Neuronal stem cell (in vitro differentiated cells): Measurements from ENCODE around the gene TENT4B.
A peak's percentile ranks its signal among the peaks of the same experiment; 100 is the strongest.

Source experiments
- DNase-seq: peaks from one replicate; pipeline ENCODE4 v3.0.0-alpha.2; 2013; ENCODE audit warnings: low spot score
- H2AFZ ChIP-seq: one replicate; pipeline ENCODE4 v1.6.1; 2013; ENCODE audit warnings: mild to moderate bottlenecking, low read length, inconsistent platforms
- H2AK5ac ChIP-seq: 2 replicates; pipeline ENCODE4 v1.6.1; 2013; ENCODE audit warnings: low read depth, mild to moderate bottlenecking, inconsistent platforms, low read length, moderate library complexity, mixed read lengths
- H2BK120ac ChIP-seq: 2 replicates; pipeline ENCODE4 v1.6.1; 2013; ENCODE audit warnings: low read depth, mild to moderate bottlenecking, inconsistent platforms, low read length, moderate library complexity, mixed read lengths
- H2BK12ac ChIP-seq: one replicate; pipeline ENCODE4 v1.6.1; 2013; ENCODE audit warnings: low read length, inconsistent platforms
- H2BK15ac ChIP-seq: 2 replicates; pipeline ENCODE4 v1.6.1; 2013; ENCODE audit warnings: mild to moderate bottlenecking, low read length, inconsistent platforms, mixed read lengths
- H2BK5ac ChIP-seq: one replicate; pipeline ENCODE4 v1.6.1; 2013; ENCODE audit warnings: inconsistent platforms, mild to moderate bottlenecking, low read length, moderate library complexity
- H3K14ac ChIP-seq: one replicate; pipeline ENCODE4 v1.6.1; 2013; ENCODE audit warnings: low read length, inconsistent platforms
- H3K18ac ChIP-seq: 2 replicates; pipeline ENCODE4 v1.6.1; 2013; ENCODE audit warnings: low read length, inconsistent platforms
- H3K23ac ChIP-seq: 2 replicates; pipeline ENCODE4 v1.6.1; 2013; ENCODE audit warnings: low read depth, mild to moderate bottlenecking, mixed read lengths, low read length, inconsistent platforms; ENCODE audit not compliant: poor library complexity
- H3K27ac ChIP-seq: replicated peaks from 3 replicates; pipeline ENCODE4 v1.5.1; 2013; ENCODE audit warnings: low read length, inconsistent platforms
- H3K27me3 ChIP-seq, 3 experiments: 2 replicates each; pipeline ENCODE4 v1.6.1; 2013; ENCODE audit warnings: low read length in 3 of 3, mild to moderate bottlenecking in 2 of 3, inconsistent platforms in 1 of 3, low read depth in 1 of 3, mixed read lengths in 1 of 3, moderate library complexity in 1 of 3; ENCODE audit not compliant: control insufficient read depth in 3 of 3, insufficient read depth in 3 of 3
- H3K36me3 ChIP-seq, 2 donors: replicated peaks in 1 of 2; 2 replicates each; pipeline ENCODE4 v1.6.1; 2013; ENCODE audit warnings: low read length in 2 of 2; ENCODE audit not compliant: control insufficient read depth in 2 of 2, insufficient read depth in 2 of 2
- H3K4ac ChIP-seq: 2 replicates; pipeline ENCODE4 v1.6.1; 2013; ENCODE audit warnings: inconsistent platforms, mild to moderate bottlenecking, low read length, moderate library complexity
- H3K4me1 ChIP-seq, 2 donors: 1 replicate in 1 of 2; 2 replicates in 1 of 2; pipeline ENCODE4 v1.6.1; 2013; ENCODE audit warnings: low read length in 2 of 2, low read depth in 1 of 2; ENCODE audit not compliant: control insufficient read depth in 2 of 2, insufficient read depth in 1 of 2
- H3K4me2 ChIP-seq: one replicate; pipeline ENCODE4 v1.6.1; 2013; ENCODE audit warnings: mild to moderate bottlenecking, low read length, inconsistent platforms; ENCODE audit not compliant: insufficient read depth, poor library complexity, severe bottlenecking
- H3K4me3 ChIP-seq, 2 donors: 2 replicates each; pipeline ENCODE4 v1.5.1; 2013; ENCODE audit warnings: low read length in 2 of 2, mild to moderate bottlenecking in 2 of 2, inconsistent platforms in 1 of 2, moderate library complexity in 1 of 2
- H3K79me1 ChIP-seq: one replicate; pipeline ENCODE4 v1.6.1; 2013; ENCODE audit warnings: low read depth, mild to moderate bottlenecking, inconsistent platforms, low read length, moderate library complexity
- H3K9ac ChIP-seq: one replicate; pipeline ENCODE4 v1.6.1; 2013; ENCODE audit warnings: mild to moderate bottlenecking, low read depth, low read length, inconsistent platforms; ENCODE audit not compliant: poor library complexity
- H3K9me3 ChIP-seq, 2 donors: replicated peaks in 1 of 2; 2 replicates each; pipeline versions ENCODE3 to v1.6.1; 2013; ENCODE audit warnings: low read length in 2 of 2, mild to moderate bottlenecking in 2 of 2, inconsistent platforms in 1 of 2, low read depth in 1 of 2, mixed read lengths in 1 of 2, moderate library complexity in 1 of 2; ENCODE audit not compliant: control insufficient read depth in 2 of 2, insufficient read depth in 1 of 2
- H4K8ac ChIP-seq: one replicate; pipeline ENCODE4 v1.6.1; 2013; ENCODE audit warnings: low read depth, mild to moderate bottlenecking, inconsistent platforms, low read length, moderate library complexity
- H4K91ac ChIP-seq: one replicate; pipeline ENCODE4 v1.6.1; 2013; ENCODE audit warnings: low read length, low read depth, mild to moderate bottlenecking, inconsistent platforms; ENCODE audit not compliant: poor library complexity
- WGBS, 2 donors: extraction: QIAGEN DNeasy Blood & Tissue Kit; methylation state at CpG; one replicate each; pipeline ENCODE4 v1.1.7; 2013; ENCODE audit warnings: missing lambda C conversion rate in 2 of 2, mixed read lengths in 1 of 2; ENCODE audit not compliant: insufficient read length in 2 of 2, insufficient replicate concordance in 1 of 2; ENCODE audit errors: extremely low coverage in 2 of 2; 5-methylcytosine and 5-hydroxymethylcytosine counted together

TENT4B gene

GRCh38 chr16:50265716-50266336, 112.7 kb downstream of the TENT4B start:
- Histone ChIP-seq H4K91ac (no peak overlapping the region), H3K4ac (no peak overlapping the region), H3K27ac (no peak overlapping the region), H3K27me3 (peaks cover 0 to 10% (median 0%) of the 10 kb centered on the region in 3 experiments), H3K14ac (no peak overlapping the region), H2AFZ (peak overlapping the region; percentile 77), H3K36me3 (no peaks in the 10 kb centered on the region), H2BK5ac (no peak overlapping the region), H3K9ac (no peak overlapping the region), H3K4me3 (no peak overlapping the region), H3K18ac (no peak overlapping the region), H2BK15ac (peak overlapping the region; percentile 69), H2BK120ac (no peak overlapping the region), H2BK12ac (peak overlapping the region; percentile 82), H4K8ac (no peak overlapping the region), H3K23ac (peak overlapping the region; percentile 60), H3K9me3 (no peaks in the 10 kb centered on the region), H2AK5ac (peak overlapping the region; percentile 72), H3K79me1 (no peaks in the 10 kb centered on the region), H3K4me2 (no peak overlapping the region), H3K4me1 (peaks cover 4 to 5% of the 10 kb centered on the region in 2 donors)
- WGBS, 2 donors, result no CpG with 5 or more reads among the region's 10 CpGs
- DNase-seq, result no peak

GRCh38 chr16:50266337-50267091, 113.4 kb downstream of the TENT4B start, which contains the start of gene ADCY7:
Gene ADCY7 (plus strand): TSS chr16:50266551. CDS start chr16:50288180, 21,629 bp downstream.
- H2AK5ac ChIP-seq, result peak within 1 kb of the TSS; percentile 72
- H3K4ac ChIP-seq, result no peak within 1 kb of the TSS
- H3K23ac ChIP-seq, result peak within 1 kb of the TSS; percentile 60
- no peaks in the 10 kb centered on the region for H3K36me3 ChIP-seq
- H3K9me3 ChIP-seq, result no peaks in the 10 kb centered on the region
- no peak within 1 kb of the TSS for H4K8ac ChIP-seq
- no peak within 1 kb of the TSS for H2BK5ac ChIP-seq
- no peaks in the 10 kb centered on the region for H3K79me1 ChIP-seq
- H3K4me2 ChIP-seq, result no peak within 1 kb of the TSS
- H3K27me3 ChIP-seq, result peaks cover 0 to 3% (median 0%) of the 10 kb centered on the region in 3 experiments
- no peak within 1 kb of the TSS for H2BK120ac ChIP-seq
- H4K91ac ChIP-seq, result no peak within 1 kb of the TSS
- peak within 1 kb of the TSS; percentile 69 for H2BK15ac ChIP-seq
- H3K9ac ChIP-seq, result peak within 1 kb of the TSS; percentile 61
- peak within 1 kb of the TSS; percentile 77 for H2AFZ ChIP-seq
- peak within 1 kb of the TSS; percentile 44 for H3K18ac ChIP-seq
- H3K4me3 ChIP-seq, result no peak within 1 kb of the TSS
- no peak within 1 kb of the TSS for H3K27ac ChIP-seq
- peaks cover 4 to 5% of the 10 kb centered on the region in 2 donors for H3K4me1 ChIP-seq
- DNase-seq, result no peak
- WGBS, 2 donors, result no CpG with 5 or more reads among the region's 25 CpGs
- H2BK12ac ChIP-seq, result peak within 1 kb of the TSS; percentile 82
- no peak within 1 kb of the TSS for H3K14ac ChIP-seq

GRCh38 chr16:50267151-50267631, 114.1 kb downstream of the TENT4B start:
- peaks cover 4 to 5% of the 10 kb centered on the region in 2 donors for H3K4me1 ChIP-seq
- no peak overlapping the region for H4K91ac ChIP-seq
- no peak overlapping the region for H2BK120ac ChIP-seq
- no peak overlapping the region for H3K18ac ChIP-seq
- H2AFZ ChIP-seq, result no peak overlapping the region
- H2AK5ac ChIP-seq, result no peak overlapping the region
- no CpG with 5 or more reads among the region's 8 CpGs for WGBS, 2 donors
- H3K4me3 ChIP-seq, result no peak overlapping the region
- H4K8ac ChIP-seq, result no peak overlapping the region
- no peak overlapping the region for H3K4me2 ChIP-seq
- H3K27ac ChIP-seq, result no peak overlapping the region
- H3K27me3 ChIP-seq, result peaks cover 0 to 3% (median 0%) of the 10 kb centered on the region in 3 experiments
- H3K36me3 ChIP-seq, result no peaks in the 10 kb centered on the region
- no peaks in the 10 kb centered on the region for H3K79me1 ChIP-seq
- no peak overlapping the region for H2BK12ac ChIP-seq
- no peak overlapping the region for H3K14ac ChIP-seq
- H3K4ac ChIP-seq, result no peak overlapping the region
- H2BK5ac ChIP-seq, result no peak overlapping the region
- no peak overlapping the region for H3K9ac ChIP-seq
- no peaks in the 10 kb centered on the region for H3K9me3 ChIP-seq
- no peak for DNase-seq
- H3K23ac ChIP-seq, result no peak overlapping the region
- no peak overlapping the region for H2BK15ac ChIP-seq

- no peak overlapping the region for H2BK12ac ChIP-seq
Measured at GRCh38 chr16:50267651-50268050, 114.5 kb downstream of the TENT4B start.

More at GRCh38 chr16:50267651-50268050, 114.5 kb downstream of the TENT4B start:
- no peak overlapping the region for H3K4ac ChIP-seq
- H3K36me3 ChIP-seq, result no peaks in the 10 kb centered on the region
- no peak overlapping the region for H3K23ac ChIP-seq
- no peak overlapping the region for H2BK120ac ChIP-seq
- no peak overlapping the region for H3K27ac ChIP-seq
- H2AFZ ChIP-seq, result no peak overlapping the region
- no peak overlapping the region for H3K4me2 ChIP-seq
- no peak overlapping the region for H4K8ac ChIP-seq
- H2BK5ac ChIP-seq, result no peak overlapping the region
- H2BK15ac ChIP-seq, result no peak overlapping the region
- H3K4me1 ChIP-seq, result peaks cover 4 to 5% of the 10 kb centered on the region in 2 donors
- no peak overlapping the region for H3K9ac ChIP-seq
- no peak for DNase-seq
- no peak overlapping the region for H3K4me3 ChIP-seq
- no peaks in the 10 kb centered on the region for H3K79me1 ChIP-seq
- no peaks in the 10 kb centered on the region for H3K9me3 ChIP-seq
- WGBS, 2 donors, result no CpG with 5 or more reads among the region's 3 CpGs
- H3K14ac ChIP-seq, result no peak overlapping the region
- H3K27me3 ChIP-seq, result peaks cover 0 to under 1% (median 0%) of the 10 kb centered on the region in 3 experiments
- no peak overlapping the region for H4K91ac ChIP-seq
- no peak overlapping the region for H3K18ac ChIP-seq
- no peak overlapping the region for H2AK5ac ChIP-seq
